Omental fat pad (tissue), 4 donors: Measurements from ENCODE around the gene CAPN13. TPM values are rescaled to one million over a fixed set of nuclear protein-coding genes. Genes with fewer than 3 reads are reported as not detected.

Experiments
- ATAC-seq: fragments of 150-250 bp; one replicate; pipeline ENCODE4 v1.9.1; 2016; ENCODE audit warnings: mild to moderate bottlenecking, moderate library complexity; ENCODE audit not compliant: low FRiP score
- DNase-seq: peaks from one replicate; pipeline ENCODE4 v3.0.0-alpha.2; 2019; ENCODE audit warnings: low spot score
- CTCF ChIP-seq, 3 donors: fragments of 450-650 bp; IDR thresholded peaks; one replicate each; pipeline ENCODE4 v1.5.1; 2016 to 2017; ENCODE audit warnings: antibody characterized with exemption in 3 of 3, mild to moderate bottlenecking in 3 of 3, moderate library complexity in 2 of 3
- total RNA-seq, 4 donors: library from RNA; depleted of rRNA; stranded (reverse); fragments of >200 nt; gene quantifications; one replicate each; pipeline ENCODE4 v1.1.0, GENCODE V29; 2016

Gene CAPN13
- total RNA-seq, 4 donors from 2014 or later: not detected

GRCh38 chr2:30765191-30765590 lies 42.1 kb downstream of the CAPN13 start:
- no peak for ATAC-seq
- no peak for TF ChIP-seq CTCF (IDR thresholded peaks at IDR 0.05)
- DNase-seq: no peak

GRCh38 chr2:30764021-30764800 lies 43.0 kb downstream of the CAPN13 start:
- ATAC-seq: no peak
- no peak for TF ChIP-seq CTCF (IDR thresholded peaks at IDR 0.05)
- no peak for DNase-seq

GRCh38 chr2:30763151-30763660 lies 44.0 kb downstream of the CAPN13 start:
- ATAC-seq (no peak), DNase-seq (no peak)
- TF ChIP-seq CTCF (IDR thresholded peaks at IDR 0.05): no peak

DNA sequence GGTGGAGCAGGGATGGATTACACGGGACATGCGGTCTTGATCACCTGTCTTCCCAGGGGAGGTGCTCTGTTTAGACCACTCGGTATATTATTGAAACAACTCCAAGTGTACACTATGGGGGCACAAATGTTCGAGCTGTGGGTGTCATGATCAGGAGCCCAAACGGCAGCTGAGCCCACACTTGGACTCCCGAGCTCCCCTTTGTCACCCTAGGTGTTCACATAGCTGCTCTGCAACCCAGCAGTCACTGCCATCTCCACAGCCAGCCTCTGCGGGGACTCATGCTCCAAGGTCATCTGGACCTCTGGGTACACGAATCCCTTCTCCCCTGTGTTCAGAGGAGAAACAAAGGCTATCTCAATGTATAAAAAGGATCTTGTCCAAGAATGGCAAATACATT lies 46.0 kb downstream of the CAPN13 start:
- DNase-seq (no peak), ATAC-seq (no peak)
- no peak for TF ChIP-seq CTCF (IDR thresholded peaks at IDR 0.05)

GRCh38 chr2:30759481-30759880 lies 47.8 kb downstream of the CAPN13 start:
- TF ChIP-seq CTCF (IDR thresholded peaks at IDR 0.05): no peak
- no peak for DNase-seq
- ATAC-seq: no peak

DNA sequence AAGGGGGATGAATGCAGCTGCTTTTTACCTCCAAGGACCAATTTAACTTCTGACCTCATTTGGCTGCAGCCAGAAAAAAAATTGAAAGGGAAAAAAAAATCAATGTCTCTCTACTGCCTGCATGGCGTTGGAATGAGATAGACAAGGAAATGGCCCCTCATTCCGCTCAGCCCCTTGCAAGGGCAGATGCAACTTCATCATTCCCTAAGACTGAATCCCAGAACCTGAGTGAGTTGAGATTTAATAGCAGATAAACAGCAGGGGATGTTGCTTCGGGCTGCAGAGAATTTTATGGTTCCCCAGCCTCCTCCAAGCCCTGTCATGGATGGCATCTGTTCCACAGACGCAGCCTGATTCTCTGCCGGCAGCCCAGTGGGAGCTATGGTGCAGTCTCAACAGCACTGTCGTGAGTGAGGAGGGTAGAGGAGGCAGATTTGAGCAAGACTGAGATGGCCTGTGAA lies 49.0 kb downstream of the CAPN13 start:
- DNase-seq (no peak), ATAC-seq (no peak)
- TF ChIP-seq CTCF (IDR thresholded peaks at IDR 0.05): no peak

- TF ChIP-seq CTCF (IDR thresholded peaks at IDR 0.05): no peak
- ATAC-seq: no peak
- DNase-seq: no peak
Measured at GRCh38 chr2:30757749-30758148, 49.5 kb downstream of the CAPN13 start.
